ENCODE results near the gene PTPRE.

Gene PTPRE

DNA sequence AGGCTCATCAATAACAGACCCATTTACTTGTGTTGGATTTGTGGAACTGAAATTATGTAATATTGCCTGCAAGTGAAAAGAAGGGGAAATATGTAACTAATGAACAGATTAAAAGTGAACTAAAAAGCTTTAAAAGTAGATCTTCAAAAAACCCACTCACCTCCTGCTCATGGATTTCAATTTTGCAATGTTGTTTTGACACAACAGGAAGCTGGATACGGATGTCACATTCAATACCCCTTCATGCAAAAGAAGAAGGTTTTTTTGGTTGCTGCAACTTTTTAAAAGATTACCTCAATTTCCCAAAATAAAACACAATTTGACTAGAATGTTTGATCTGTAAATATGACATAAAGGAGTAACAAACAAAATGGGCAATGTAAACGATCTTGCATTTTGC lies 216.0 kb downstream of the PTPRE start:
- no peak overlapping the region for H3K27ac ChIP-seq
- TF ChIP-seq CTCF (conservative IDR thresholded peaks at IDR 0.05) (no peak), ZFX (IDR thresholded peaks at IDR 0.05) (no peak)

DNA sequence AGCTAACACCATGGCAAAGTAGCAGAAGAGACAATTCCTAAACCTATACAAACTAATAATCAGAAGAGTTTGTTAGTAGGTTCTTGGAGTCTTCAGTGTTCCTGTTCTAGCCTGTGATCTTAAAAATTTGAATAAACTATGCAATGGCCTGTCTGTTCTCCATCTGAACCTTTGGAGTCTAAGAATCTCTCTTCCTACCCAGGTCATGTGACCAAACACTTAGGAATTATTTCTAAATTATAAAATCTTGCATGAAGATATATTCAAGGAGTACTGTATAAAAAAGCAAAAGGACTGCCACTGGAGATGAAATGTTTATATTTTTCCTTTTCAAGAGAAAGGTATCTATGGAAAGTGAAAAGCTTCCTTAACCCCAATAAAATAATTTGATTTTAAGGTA lies 216.9 kb downstream of the PTPRE start:
- H3K27ac ChIP-seq: peak overlapping the region; percentile 97; the same call in 1 of the 2 replicates
- TF ChIP-seq CTCF (conservative IDR thresholded peaks at IDR 0.05) (no peak), ZFX (IDR thresholded peaks at IDR 0.05) (no peak)

DNA sequence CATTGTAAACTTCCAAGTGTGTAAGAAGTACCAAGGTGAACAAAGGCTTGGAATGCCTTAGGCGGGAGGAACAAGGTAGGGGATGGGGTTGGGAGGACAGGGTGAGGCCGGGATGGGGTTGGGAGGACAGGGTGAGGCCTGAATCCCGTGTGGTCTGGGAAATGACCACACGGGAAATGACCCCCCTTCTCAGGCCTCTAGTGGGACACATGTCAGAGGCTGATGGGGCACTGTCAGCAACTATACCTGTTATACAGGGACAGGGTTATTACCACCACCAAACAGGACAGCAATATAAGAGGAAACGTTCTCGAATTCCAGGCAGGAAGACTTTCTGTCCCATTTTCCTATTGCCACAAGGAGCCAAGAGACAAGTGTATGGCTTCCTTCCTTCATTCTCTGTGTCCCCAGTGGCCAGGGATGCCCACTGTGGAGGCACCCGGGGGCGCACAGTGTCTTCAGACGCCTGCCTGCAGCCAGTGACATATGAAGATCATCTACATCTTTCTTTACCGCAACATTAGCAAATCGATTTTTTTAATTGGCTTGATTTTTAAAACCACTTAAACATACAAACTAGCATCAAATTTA lies 218.0 kb downstream of the PTPRE start:
- peak overlapping the region; percentile 97 for H3K27ac ChIP-seq
- TF ChIP-seq ZFX (IDR thresholded peaks at IDR 0.05) (no peak), CTCF (conservative IDR thresholded peaks at IDR 0.05) (no peak)

DNA sequence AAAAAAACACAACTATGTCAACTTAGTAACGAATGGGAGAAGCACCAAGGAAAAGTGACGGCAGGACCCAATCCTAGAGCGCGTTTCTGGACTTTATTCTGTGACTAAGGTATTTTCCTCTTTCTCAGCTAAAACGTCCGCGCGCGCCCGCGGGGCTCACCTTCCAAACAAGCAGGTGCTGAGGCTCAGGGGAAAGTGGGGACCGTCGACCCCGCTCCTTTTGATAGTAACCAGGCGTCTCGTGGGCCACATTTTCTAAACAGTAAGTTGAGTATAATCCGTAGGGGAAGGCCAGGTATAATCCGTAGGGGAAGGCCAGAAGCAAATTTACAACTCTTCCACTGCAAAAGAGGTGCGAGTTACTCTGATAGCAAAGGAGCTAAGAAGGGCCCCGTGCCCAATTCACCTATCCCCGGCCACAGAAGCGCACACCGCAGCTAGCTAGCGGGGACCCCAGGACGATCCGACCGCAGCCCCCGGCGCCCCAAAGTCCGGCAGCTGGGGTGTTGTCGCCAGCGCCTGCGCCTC lies 218.6 kb downstream of the PTPRE start:
- peak overlapping the region; percentile 97 for H3K27ac ChIP-seq
- TF ChIP-seq ZFX (IDR thresholded peaks at IDR 0.05) (no peak), CTCF (conservative IDR thresholded peaks at IDR 0.05) (no peak)

DNA sequence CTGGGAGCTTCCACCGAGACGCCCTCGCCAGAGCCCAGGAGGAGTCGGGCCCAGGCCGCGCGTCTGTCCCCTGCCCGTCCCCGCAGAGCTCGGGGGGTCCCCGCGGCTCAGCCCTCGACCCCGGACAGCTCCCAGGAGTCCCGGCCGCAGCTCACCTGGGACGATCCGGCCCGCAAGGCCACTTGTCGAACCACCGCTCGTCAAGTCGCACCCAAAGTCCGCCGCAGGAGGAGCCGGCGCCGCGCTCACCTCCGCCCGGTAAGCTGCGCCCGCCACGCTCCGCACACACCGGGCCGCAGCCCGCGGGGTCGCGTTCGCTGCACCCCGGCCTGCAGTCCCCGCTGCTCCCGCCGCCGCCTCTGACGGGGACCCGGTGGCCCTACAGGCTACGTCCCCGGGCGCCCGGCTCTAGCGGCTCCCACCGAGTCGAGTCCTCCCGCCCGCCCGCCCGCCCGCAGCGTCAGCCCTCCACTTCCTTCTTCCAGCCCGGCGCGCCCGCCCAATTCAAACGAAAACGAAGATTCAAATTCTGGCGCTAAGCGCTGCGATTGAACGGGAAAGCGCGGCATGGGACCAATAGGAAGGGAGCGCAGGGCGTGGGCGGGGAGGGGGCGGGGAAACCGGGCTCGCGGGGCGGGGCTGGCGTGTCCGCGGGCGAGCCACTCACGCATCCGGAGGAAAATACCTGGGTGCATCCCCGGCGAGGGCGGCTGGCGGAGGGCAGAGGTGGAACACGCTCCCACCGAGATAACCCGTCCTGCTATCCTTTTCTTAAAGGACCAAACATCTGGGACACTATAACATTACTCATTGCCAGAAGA lies 219.3 kb downstream of the PTPRE start, which contains the start of gene MKI67:
MKI67 (minus strand) TSS at position 480 of the 821 bp plus-strand sequence. CDS start 756 bp downstream, outside the sequence.
- H3K27ac ChIP-seq: peak within 1 kb of the TSS; percentile 97
- peak; percentile 81 for TF ChIP-seq ZFX (IDR thresholded peaks at IDR 0.05)
- no peak for TF ChIP-seq CTCF (conservative IDR thresholded peaks at IDR 0.05)

- no peak for TF ChIP-seq CTCF (conservative IDR thresholded peaks at IDR 0.05)
- TF ChIP-seq ZFX (IDR thresholded peaks at IDR 0.05): no peak
- H3K27ac ChIP-seq: no peak overlapping the region
Observed at GRCh38 chr10:128128582-128128981, 221.7 kb downstream of the PTPRE start.

DNA sequence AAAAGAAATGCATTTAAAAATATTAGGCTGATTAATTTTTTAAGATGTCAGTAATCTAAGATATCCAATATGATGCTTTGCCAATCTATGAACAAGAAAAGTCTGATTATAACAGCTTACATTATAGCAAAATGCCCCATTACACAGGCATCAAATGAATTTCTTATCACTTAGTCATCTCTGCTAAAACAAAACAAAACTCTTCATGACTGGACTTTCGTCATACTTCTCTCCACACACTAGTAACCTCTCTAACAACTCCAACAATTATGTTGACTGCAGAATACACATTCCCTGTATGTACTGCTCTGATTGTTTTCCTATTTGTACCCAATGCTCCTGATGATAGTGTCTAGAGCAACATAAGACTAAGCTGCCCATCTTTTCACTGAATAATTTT lies 223.1 kb downstream of the PTPRE start:
- TF ChIP-seq CTCF (conservative IDR thresholded peaks at IDR 0.05) (no peak), ZFX (IDR thresholded peaks at IDR 0.05) (no peak)
- H3K27ac ChIP-seq: no peak overlapping the region

Measured in C4-2B (cell line).